ENCODE results near the gene PRSS12. TPM values are rescaled to one million over a fixed set of nuclear protein-coding genes. Genes with fewer than 3 reads are reported as not detected.

PRSS12 gene
- total RNA-seq, 2 donors from 2014 or later, result 0.12 TPM; not detected in 1

DNA sequence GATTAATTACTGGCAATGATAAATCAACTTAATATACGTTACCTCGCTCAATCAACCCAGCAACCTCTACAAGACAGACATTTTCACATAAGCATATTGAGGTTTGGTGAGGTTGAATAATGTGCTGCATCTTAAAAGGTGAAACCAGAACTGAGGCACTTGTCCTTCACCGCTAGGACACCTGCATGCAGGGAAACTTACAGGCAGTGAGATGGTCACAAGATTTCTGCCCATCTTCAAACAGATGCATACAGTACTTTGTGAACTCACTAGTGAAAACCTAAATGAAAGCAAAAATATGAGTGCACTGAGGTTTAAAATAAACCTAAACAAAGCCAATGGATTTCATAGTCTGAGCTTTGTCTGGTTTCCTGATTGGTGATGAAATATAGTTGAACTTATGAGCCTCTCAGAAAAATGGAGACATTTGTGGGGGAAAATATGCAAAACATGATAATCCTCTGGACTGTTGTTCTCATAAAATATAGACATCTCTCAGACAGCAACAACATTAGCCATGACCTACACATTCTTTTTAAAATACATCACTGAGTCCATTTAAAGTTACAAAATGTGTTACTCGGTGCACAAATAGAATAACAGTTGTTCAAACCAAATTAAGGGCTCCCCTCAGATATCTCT lies 20.9 kb upstream of the PRSS12 start:
- Histone ChIP-seq H3K9me3 (no peaks in the 10 kb centered on the region), H3K27ac (no peak overlapping the region), H3K27me3 (no peaks in the 10 kb centered on the region), H3K4me3 (no peak overlapping the region), H3K36me3 (no peaks in the 10 kb centered on the region), H3K4me1 (no peaks in the 10 kb centered on the region)
- DNase-seq (ENCODE audit: low spot score), result no peak
- TF ChIP-seq CTCF (IDR thresholded peaks at IDR 0.05), result no peak

- no peaks in the 10 kb centered on the region for H3K27me3 ChIP-seq
- no peak for TF ChIP-seq CTCF (IDR thresholded peaks at IDR 0.05)
- no peak overlapping the region for H3K27ac ChIP-seq
- no peaks in the 10 kb centered on the region for H3K4me1 ChIP-seq
- no peaks in the 10 kb centered on the region for H3K9me3 ChIP-seq
- H3K4me3 ChIP-seq, result no peak overlapping the region
- H3K36me3 ChIP-seq, result no peaks in the 10 kb centered on the region
- DNase-seq (ENCODE audit: low spot score), result no peak
These were observed 19.4 kb upstream of the PRSS12 start for GRCh38 chr4:118372251-118372650.

DNA sequence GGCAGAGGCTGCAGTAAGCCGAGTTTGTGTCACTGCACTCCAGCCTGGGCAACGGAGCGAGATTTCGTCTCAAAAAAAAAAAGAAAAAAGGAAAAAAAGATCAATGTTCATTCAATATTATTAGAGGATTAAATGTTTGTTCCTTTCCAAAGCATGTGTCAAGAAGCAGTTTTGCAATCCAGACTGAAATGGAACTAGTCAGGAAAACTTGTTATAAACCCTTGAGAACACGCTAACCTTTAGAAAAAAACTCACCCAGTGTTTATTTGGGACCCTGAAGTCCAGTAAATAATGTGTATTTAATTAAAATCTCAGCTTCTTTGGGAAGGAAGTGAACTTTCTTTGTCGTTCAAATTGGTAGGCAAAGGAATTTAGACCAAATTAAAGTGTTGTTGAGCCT lies 16.4 kb upstream of the PRSS12 start:
- Histone ChIP-seq H3K9me3 (no peaks in the 10 kb centered on the region), H3K4me3 (no peak overlapping the region), H3K4me1 (no peaks in the 10 kb centered on the region), H3K27ac (no peak overlapping the region), H3K36me3 (no peaks in the 10 kb centered on the region), H3K27me3 (no peaks in the 10 kb centered on the region)
- no peak for DNase-seq (ENCODE audit: low spot score)
- no peak for TF ChIP-seq CTCF (IDR thresholded peaks at IDR 0.05)

DNA sequence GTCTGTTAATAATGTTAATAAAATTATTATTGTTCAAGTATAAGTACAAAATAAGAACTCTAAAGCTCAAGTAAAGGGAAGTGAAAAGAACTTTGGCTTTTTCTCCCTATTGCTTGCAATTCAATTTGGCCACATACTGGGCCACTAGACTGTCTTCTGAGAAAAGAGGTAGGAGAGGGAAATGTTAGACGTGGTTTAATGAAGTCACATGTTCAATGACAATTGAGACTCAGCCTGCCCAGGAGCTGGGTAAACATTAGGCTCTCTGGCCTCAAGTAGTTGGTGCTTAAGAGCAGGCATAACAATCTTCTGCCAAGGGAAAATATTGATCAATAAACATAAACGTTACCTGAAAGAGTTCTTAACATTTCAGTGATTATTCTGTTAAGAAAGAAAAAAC lies 15.1 kb upstream of the PRSS12 start:
- Histone ChIP-seq H3K27me3 (no peaks in the 10 kb centered on the region), H3K9me3 (no peaks in the 10 kb centered on the region), H3K4me1 (no peaks in the 10 kb centered on the region), H3K27ac (no peak overlapping the region), H3K4me3 (no peak overlapping the region), H3K36me3 (no peaks in the 10 kb centered on the region)
- DNase-seq (ENCODE audit: low spot score), result no peak
- no peak for TF ChIP-seq CTCF (IDR thresholded peaks at IDR 0.05)

- H3K27me3 ChIP-seq, result no peaks in the 10 kb centered on the region
- no peak overlapping the region for H3K27ac ChIP-seq
- no peaks in the 10 kb centered on the region for H3K9me3 ChIP-seq
- H3K4me1 ChIP-seq, result no peaks in the 10 kb centered on the region
- no peak for DNase-seq (ENCODE audit: low spot score)
- H3K36me3 ChIP-seq, result no peaks in the 10 kb centered on the region
- H3K4me3 ChIP-seq, result no peak overlapping the region
- no peak for TF ChIP-seq CTCF (IDR thresholded peaks at IDR 0.05)
These were observed 14.6 kb upstream of the PRSS12 start for GRCh38 chr4:118367361-118367760.

DNA sequence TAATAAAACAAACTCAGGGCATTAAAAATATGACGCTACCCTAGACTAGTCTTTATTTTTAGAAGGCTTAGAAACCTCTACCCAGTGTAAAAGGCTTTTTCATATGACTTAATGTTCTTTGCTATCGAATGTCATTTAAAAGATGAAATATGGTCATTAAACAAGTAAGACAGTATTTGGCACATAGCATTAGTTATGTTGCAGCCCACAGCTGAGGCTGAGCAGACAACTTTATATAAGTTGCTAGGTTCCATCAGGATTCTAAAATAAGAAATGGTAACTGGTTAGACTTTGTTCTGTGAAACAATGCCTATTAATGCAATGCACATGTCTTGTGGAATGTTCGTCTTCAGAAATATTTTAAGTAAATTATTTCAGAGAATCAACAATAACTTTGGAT lies 10.4 kb upstream of the PRSS12 start:
- DNase-seq (ENCODE audit: low spot score), result no peak
- Histone ChIP-seq H3K4me1 (no peaks in the 10 kb centered on the region), H3K36me3 (no peaks in the 10 kb centered on the region), H3K27ac (no peak overlapping the region), H3K9me3 (no peaks in the 10 kb centered on the region), H3K4me3 (no peak overlapping the region), H3K27me3 (no peaks in the 10 kb centered on the region)
- no peak for TF ChIP-seq CTCF (IDR thresholded peaks at IDR 0.05)
